OCI-LY7 (cell line): ENCODE results near the gene UTS2B.

Source experiments
- CTCF ChIP-seq: fragments of 200-600 bp; sonication (generic); conservative IDR thresholded peaks from 2 replicates; pipeline ENCODE4 v1.5.1; 2014; ENCODE audit warnings: mild to moderate bottlenecking, antibody characterized with exemption, low read length, moderate library complexity, mixed read lengths
- EZH2phosphoT487 ChIP-seq: fragments of 200-600 bp; sonication (generic); IDR thresholded peaks from 2 replicates; pipeline ENCODE4 v1.6.1; 2018; ENCODE audit warnings: low read depth, borderline replicate concordance, mild to moderate bottlenecking, mixed run types, antibody characterized with exemption, low read length, moderate library complexity, mixed read lengths

DNA sequence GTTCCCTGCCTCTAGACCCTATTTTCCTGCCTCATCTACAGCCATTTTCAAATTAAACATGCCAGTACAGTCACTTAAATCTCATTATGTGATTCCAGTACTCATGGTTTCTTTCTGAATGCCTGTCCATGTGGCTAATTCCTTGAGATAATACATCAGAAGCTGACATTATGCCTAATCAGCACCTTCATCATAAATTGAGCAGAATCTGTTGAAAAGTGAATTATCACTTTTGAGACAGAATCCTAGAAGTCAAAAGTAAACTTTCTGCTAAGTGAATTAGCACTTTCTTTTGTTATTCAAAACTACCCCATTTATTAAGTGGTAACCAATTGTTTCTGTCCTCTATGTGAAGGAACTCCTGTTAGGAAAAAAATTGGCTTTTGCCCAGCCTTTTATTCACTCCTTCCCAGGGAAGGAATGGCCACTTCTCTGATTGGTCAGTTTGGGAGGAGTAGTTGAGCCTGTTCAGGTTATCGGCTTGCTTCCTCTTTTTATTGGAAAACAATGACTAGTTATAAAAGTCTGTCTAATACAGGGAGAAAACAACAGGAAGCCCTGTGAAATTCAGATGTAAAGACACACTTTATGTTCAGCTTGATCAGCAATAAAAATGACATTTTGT lies 90.8 kb downstream of the UTS2B start:
- TF ChIP-seq EZH2phosphoT487: no peak
- TF ChIP-seq CTCF: no peak
